Measurements from ENCODE around the gene PRPF6. TPM values are rescaled to one million over a fixed set of nuclear protein-coding genes. Genes with fewer than 3 reads are reported as not detected.

Gene PRPF6
- total and polyA plus RNA-seq, 2 of the 13 experiments (the other 11 are each of a cell fraction or from before 2014, with no cell fraction given): 63.7 to 101 TPM

DNA sequence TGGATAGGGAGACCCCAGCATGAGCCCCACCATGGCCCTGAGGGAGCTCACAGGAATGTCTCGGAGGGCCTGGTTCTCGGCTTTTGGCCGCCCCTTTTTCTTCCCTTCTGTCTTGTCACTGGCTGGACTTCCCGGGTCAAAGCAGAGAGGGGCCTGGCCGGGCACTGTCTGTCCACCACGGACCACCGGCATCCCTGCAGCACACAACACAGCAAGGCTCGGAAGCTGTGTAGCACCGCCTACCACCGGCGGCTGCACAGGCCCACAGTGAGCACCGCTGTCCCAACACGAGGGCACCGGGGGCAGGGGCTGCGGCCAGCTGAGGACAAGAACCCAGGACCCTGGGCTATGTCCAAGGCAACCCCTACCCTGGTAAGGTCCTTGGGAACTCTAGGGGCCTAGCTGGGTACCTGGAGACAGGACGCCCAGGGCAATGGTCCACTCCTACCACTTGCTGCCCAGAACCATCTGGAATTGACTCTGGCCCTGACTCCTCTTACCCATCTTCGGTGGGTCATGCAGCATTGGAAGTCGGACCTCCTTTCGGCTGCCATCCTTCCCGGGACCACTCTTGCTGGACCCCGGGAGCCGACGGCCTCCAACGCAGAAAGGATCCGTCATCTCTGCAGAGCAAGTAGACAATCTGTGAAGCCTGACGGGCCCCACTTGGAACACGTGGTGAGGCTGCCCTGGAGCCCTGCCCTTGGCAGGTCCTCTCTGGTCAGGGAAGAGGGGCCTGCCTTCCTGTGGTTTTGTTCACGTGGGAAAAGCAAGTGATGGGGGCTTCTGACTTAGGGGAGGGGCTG, 13.4 kb upstream of the PRPF6 start (continued):
- TF ChIP-seq DZIP1 (CRISPR knock-in tag; IDR thresholded peaks at IDR 0.05) (0 out of 2 replicates have a peak, but pooled peaks have one; percentile 43), SAFB2 (CRISPR knock-in tag; IDR thresholded peaks at IDR 0.05; ENCODE audit: borderline replicate concordance, low read depth) (peak; percentile 13; the same call in 1 of the 2 replicates), ZFP37 (CRISPR knock-in tag; IDR thresholded peaks at IDR 0.05; ENCODE audit: borderline replicate concordance) (no peak), ATF5 (CRISPR knock-in tag; IDR thresholded peaks at IDR 0.05; ENCODE audit: low read depth) (no peak), RBFOX2 (IDR thresholded peaks at IDR 0.05; ENCODE audit: low read depth, low read length) (peak; percentile 77), ZNF605 (CRISPR knock-in tag; IDR thresholded peaks at IDR 0.05) (0 out of 2 replicates have a peak, but pooled peaks have one; percentile 15), ZNF609 (CRISPR knock-in tag; IDR thresholded peaks at IDR 0.05; ENCODE audit: borderline replicate concordance) (0 out of 2 replicates have a peak, but pooled peaks have one; percentile 31), ATRX (CRISPR knock-in tag; IDR thresholded peaks at IDR 0.05; ENCODE audit: borderline replicate concordance) (no peak), ZFX (CRISPR knock-in tag; IDR thresholded peaks at IDR 0.05; ENCODE audit: low read depth) (peak; percentile 36; the same call in 1 of the 2 replicates), NONO (IDR thresholded peaks at IDR 0.05) (no peak), NONO (CRISPR knock-in tag; conservative IDR thresholded peaks at IDR 0.05) (0 out of 2 replicates have a peak, but pooled peaks have one; percentile 7), AGO2 (optimal IDR thresholded peaks at IDR 0.05; ENCODE audit: low read depth, low read length) (peak; percentile 96), ZNF749 (CRISPR knock-in tag; IDR thresholded peaks at IDR 0.05; ENCODE audit: borderline replicate concordance) (no peak), ZNF768 (CRISPR knock-in tag; IDR thresholded peaks at IDR 0.05) (peak; percentile 31; the same call in 1 of the 2 replicates), NFE2L2 (IDR thresholded peaks at IDR 0.05; ENCODE audit: low read length) (no peak), PITX1 (CRISPR knock-in tag; IDR thresholded peaks at IDR 0.05) (0 out of 2 replicates have a peak, but pooled peaks have one; percentile 22), EZH2 (conservative IDR thresholded peaks at IDR 0.05; ENCODE audit: low read depth, low read length) (no peak), ZNF180 (CRISPR knock-in tag; IDR thresholded peaks at IDR 0.05; ENCODE audit: borderline replicate concordance, low read depth) (no peak)

All from HepG2 (cell line).